Choroid plexus epithelial cell (primary cell): ENCODE results near the gene CADPS.

ENCODE experiments used
- DNase-seq: peaks from one replicate; pipeline ENCODE4 v3.0.0-alpha.2; 2010; ENCODE audit warnings: low read depth
- H3K4me3 ChIP-seq: 2 replicates; pipeline ENCODE4 v1.5.1; 2011; ENCODE audit warnings: low read depth, mild to moderate bottlenecking, control low read depth, low read length, moderate library complexity
- CTCF ChIP-seq: conservative IDR thresholded peaks from 2 replicates; pipeline ENCODE4 v1.5.1; 2011; ENCODE audit warnings: low read depth, mild to moderate bottlenecking, control low read depth, inconsistent platforms, low read length, moderate library complexity

The CADPS gene

GRCh38 chr3:62531493-62531892 lies 343.7 kb downstream of the CADPS start:
- no peak overlapping the region for H3K4me3 ChIP-seq
- no peak for DNase-seq
- TF ChIP-seq CTCF, result no peak

GRCh38 chr3:62529230-62529629 lies 346.0 kb downstream of the CADPS start:
- peak; percentile 44 for DNase-seq
- TF ChIP-seq CTCF, result no peak
- no peak overlapping the region for H3K4me3 ChIP-seq

DNA sequence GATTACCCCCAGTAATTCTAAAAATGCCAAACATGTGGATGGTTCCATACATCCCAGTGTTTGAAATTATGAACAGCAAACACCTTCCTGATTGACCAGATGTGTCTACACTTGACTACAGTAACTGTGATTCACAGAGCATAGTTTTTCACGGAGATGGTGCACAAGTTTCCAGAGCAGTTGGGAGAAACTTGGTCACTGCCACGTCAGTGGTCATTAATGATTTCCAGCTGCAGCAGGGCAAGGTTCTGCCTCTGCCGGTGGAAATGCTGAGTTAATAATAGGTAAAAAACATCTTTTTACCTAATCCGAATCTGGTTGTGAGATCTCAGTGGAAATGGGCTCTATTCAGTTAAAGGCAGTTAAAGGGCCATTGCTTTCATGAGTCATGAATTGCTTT lies 347.7 kb downstream of the CADPS start:
- TF ChIP-seq CTCF, result no peak
- DNase-seq, result no peak
- H3K4me3 ChIP-seq, result no peak overlapping the region

DNA sequence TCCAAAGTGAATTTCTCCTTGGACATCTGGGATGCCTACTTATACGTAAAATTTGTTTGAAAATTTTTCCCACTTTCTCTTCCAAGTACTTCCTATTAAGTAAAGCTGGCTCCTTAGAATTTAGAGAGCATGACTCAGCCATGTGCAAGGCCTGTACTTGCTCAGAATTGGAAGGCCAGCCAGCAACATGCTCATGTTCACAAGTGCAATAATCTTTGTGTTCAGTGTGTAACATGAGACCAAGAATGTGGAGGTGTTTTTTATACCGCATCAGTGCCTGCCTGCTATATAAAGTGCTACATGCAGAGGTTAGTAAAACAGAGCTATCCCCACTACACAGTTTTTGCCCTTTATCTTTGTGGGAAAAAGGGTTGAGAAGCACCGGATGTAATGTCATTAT lies 349.9 kb downstream of the CADPS start:
- no peak for TF ChIP-seq CTCF
- no peak overlapping the region for H3K4me3 ChIP-seq
- DNase-seq, result no peak

DNA sequence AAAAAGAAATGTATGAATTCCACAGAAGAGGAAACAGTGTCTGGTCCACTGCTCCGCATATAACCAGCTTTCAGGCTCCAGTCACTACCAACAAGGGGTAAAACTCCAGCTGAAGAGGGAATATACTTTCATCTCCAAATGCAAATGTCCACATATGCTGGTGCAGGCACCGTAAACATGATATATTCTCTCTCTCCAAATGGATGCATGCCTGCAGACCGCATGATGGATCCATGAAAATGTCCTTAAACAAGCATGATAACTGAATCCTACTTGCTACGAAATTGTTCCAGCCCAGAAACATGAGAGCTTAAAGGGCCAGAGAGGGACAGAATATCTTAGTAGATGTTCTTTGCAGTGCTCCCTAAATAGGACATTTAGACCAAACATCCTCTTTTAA lies 351.5 kb downstream of the CADPS start:
- no peak overlapping the region for H3K4me3 ChIP-seq
- TF ChIP-seq CTCF, result no peak
- DNase-seq, result no peak

- DNase-seq, result no peak
- no peak overlapping the region for H3K4me3 ChIP-seq
- TF ChIP-seq CTCF, result no peak
Observed at GRCh38 chr3:62521464-62522105, 353.6 kb downstream of the CADPS start.

- DNase-seq, result no peak
- TF ChIP-seq CTCF, result no peak
- H3K4me3 ChIP-seq, result no peak overlapping the region
Observed at GRCh38 chr3:62503516-62503915, 371.7 kb downstream of the CADPS start.
